H9 (cell line): Measurements from ENCODE around the gene B4GALT1. TPM values are rescaled to one million over a fixed set of nuclear protein-coding genes. Genes with fewer than 3 reads are reported as not detected.

Source experiments
- DNase-seq: peaks from one replicate; pipeline ENCODE4 v3.0.0-alpha.2; 2017
- H2AFZ ChIP-seq: one replicate; pipeline ENCODE4 v1.6.1; 2013; ENCODE audit warnings: mild to moderate bottlenecking, low read length, control low read depth, moderate library complexity
- H2AK5ac ChIP-seq: 2 replicates; pipeline ENCODE4 v1.6.1; 2013; ENCODE audit warnings: low read length, control low read depth, mixed read lengths; ENCODE audit not compliant: insufficient read length
- H2BK120ac ChIP-seq: one replicate; pipeline ENCODE4 v1.6.1; 2013; ENCODE audit warnings: low read depth, mild to moderate bottlenecking, low read length, control low read depth, inconsistent platforms; ENCODE audit not compliant: poor library complexity, severe bottlenecking
- H2BK12ac ChIP-seq: 2 replicates; pipeline ENCODE4 v1.6.1; 2013; ENCODE audit warnings: low read length, control low read depth, mixed read lengths, low read depth; ENCODE audit not compliant: insufficient read length
- H2BK15ac ChIP-seq: 2 replicates; pipeline ENCODE4 v1.6.1; 2013; ENCODE audit warnings: low read depth, low read length, control low read depth
- H2BK20ac ChIP-seq: one replicate; pipeline ENCODE4 v1.6.1; 2013; ENCODE audit warnings: low read depth, mild to moderate bottlenecking, low read length, control low read depth, inconsistent platforms; ENCODE audit not compliant: poor library complexity, severe bottlenecking
- H2BK5ac ChIP-seq: 2 replicates; pipeline ENCODE4 v1.6.1; 2013; ENCODE audit warnings: low read length, control low read depth, mixed read lengths; ENCODE audit not compliant: insufficient read length
- H3K14ac ChIP-seq: 2 replicates; pipeline ENCODE4 v1.6.1; 2013; ENCODE audit warnings: low read length, control low read depth; ENCODE audit not compliant: insufficient read depth
- H3K18ac ChIP-seq: 2 replicates; pipeline ENCODE4 v1.6.1; 2013; ENCODE audit warnings: low read depth, mild to moderate bottlenecking, mixed read lengths, low read length, control low read depth; ENCODE audit not compliant: insufficient read length
- H3K23ac ChIP-seq: 2 replicates; pipeline ENCODE4 v1.6.1; 2013; ENCODE audit warnings: low read length, control low read depth, mixed read lengths, low read depth; ENCODE audit not compliant: insufficient read length
- H3K23me2 ChIP-seq: 2 replicates; pipeline ENCODE4 v1.6.1; 2013; ENCODE audit warnings: low read depth, mild to moderate bottlenecking, mixed read lengths, low read length, control low read depth; ENCODE audit not compliant: insufficient read length, poor library complexity, severe bottlenecking
- H3K27ac ChIP-seq: 2 replicates; pipeline ENCODE4 v1.5.1; 2013; ENCODE audit warnings: low read length, control low read depth, mixed read lengths, low read depth; ENCODE audit not compliant: insufficient read length
- H3K27me3 ChIP-seq: 2 replicates; pipeline ENCODE4 v1.6.1; 2013; ENCODE audit warnings: low read length, control low read depth, inconsistent platforms; ENCODE audit not compliant: insufficient read depth
- H3K4ac ChIP-seq: 2 replicates; pipeline ENCODE4 v1.6.1; 2013; ENCODE audit warnings: low read depth, mild to moderate bottlenecking, control low read depth, inconsistent platforms, low read length, moderate library complexity
- H3K4me1 ChIP-seq: 2 replicates; pipeline ENCODE4 v1.6.1; 2013; ENCODE audit warnings: low read length, control low read depth, inconsistent platforms; ENCODE audit not compliant: insufficient read depth
- H3K4me2 ChIP-seq: 2 replicates; pipeline ENCODE4 v1.6.1; 2013; ENCODE audit warnings: low read length, control low read depth, mixed read lengths; ENCODE audit not compliant: insufficient read length, insufficient read depth
- H3K56ac ChIP-seq: 2 replicates; pipeline ENCODE4 v1.6.1; 2013; ENCODE audit warnings: low read depth, mild to moderate bottlenecking, mixed read lengths, low read length, control low read depth; ENCODE audit not compliant: insufficient read length
- H3K79me1 ChIP-seq: 2 replicates; pipeline ENCODE4 v1.6.1; 2013; ENCODE audit warnings: low read depth, mild to moderate bottlenecking, moderate library complexity, low read length, control low read depth, inconsistent platforms; ENCODE audit not compliant: insufficient read depth, poor library complexity, severe bottlenecking
- H3K79me2 ChIP-seq: 2 replicates; pipeline ENCODE4 v1.6.1; 2013; ENCODE audit warnings: low read length, control low read depth, inconsistent platforms; ENCODE audit not compliant: insufficient read depth
- H3K9ac ChIP-seq: 2 replicates; pipeline ENCODE4 v1.6.1; 2013; ENCODE audit warnings: low read length, control low read depth, mixed read lengths; ENCODE audit not compliant: insufficient read length; ENCODE audit errors: extremely low read depth
- H3K9me3 ChIP-seq: one replicate; pipeline ENCODE4 v1.6.1; 2013; ENCODE audit warnings: low read depth, low read length, inconsistent platforms; ENCODE audit not compliant: control insufficient read depth
- H3T11ph ChIP-seq: one replicate; pipeline ENCODE4 v1.6.1; 2013; ENCODE audit warnings: mild to moderate bottlenecking, low read length, control low read depth, inconsistent platforms
- H4K20me1 ChIP-seq: one replicate; pipeline ENCODE4 v1.6.1; 2013; ENCODE audit not compliant: control insufficient read depth, insufficient read length, insufficient read depth
- H4K5ac ChIP-seq: 2 replicates; pipeline ENCODE4 v1.6.1; 2013; ENCODE audit warnings: low read depth, mild to moderate bottlenecking, mixed read lengths, low read length, control low read depth; ENCODE audit not compliant: insufficient read length
- H4K8ac ChIP-seq: replicated peaks from 2 replicates; pipeline ENCODE4 v1.6.1; 2013; ENCODE audit warnings: low read length, control low read depth, mixed read lengths, low read depth; ENCODE audit not compliant: insufficient read length
- H4K91ac ChIP-seq: 2 replicates; pipeline ENCODE4 v1.6.1; 2013; ENCODE audit warnings: low read depth, mild to moderate bottlenecking, moderate library complexity, mixed read lengths, low read length, control low read depth; ENCODE audit not compliant: insufficient read length
- H3K27ac Mint-ChIP-seq, 3 experiments: 2 replicates in 2 of 3; 3 replicates in 1 of 3; pipeline ENCODE4 v1.8.0; 2020 to 2021; ENCODE audit warnings: mixed read lengths in 3 of 3, mild to moderate bottlenecking in 1 of 3, moderate library complexity in 1 of 3
- H3K27me3 Mint-ChIP-seq: 2 replicates; pipeline ENCODE4 v1.8.0; 2021; ENCODE audit warnings: low read depth, mild to moderate bottlenecking, moderate library complexity, mixed read lengths
- H3K36me3 Mint-ChIP-seq, 3 experiments: 2 replicates in 2 of 3; 3 replicates in 1 of 3; pipeline ENCODE4 v1.8.0; 2020 to 2021; ENCODE audit warnings: low read depth in 3 of 3, mixed read lengths in 3 of 3; ENCODE audit not compliant: insufficient read depth in 1 of 3
- H3K4me1 Mint-ChIP-seq, 2 experiments: 2 replicates each; pipeline ENCODE4 v1.8.0; 2020; ENCODE audit warnings: mixed read lengths in 2 of 2
- H3K4me3 Mint-ChIP-seq, 2 experiments: 2 replicates in 1 of 2; 3 replicates in 1 of 2; pipeline ENCODE4 v1.8.0; 2020 to 2021; ENCODE audit warnings: mild to moderate bottlenecking in 2 of 2, mixed read lengths in 2 of 2, moderate library complexity in 1 of 2
- H3K9me3 Mint-ChIP-seq, 2 experiments: 2 replicates in 1 of 2; 3 replicates in 1 of 2; pipeline ENCODE4 v1.8.0; 2020; ENCODE audit warnings: mild to moderate bottlenecking in 2 of 2, mixed read lengths in 2 of 2, moderate library complexity in 1 of 2
- CTCF ChIP-seq: fragments of 200-600 bp; sonication (generic); conservative IDR thresholded peaks from 3 replicates; pipeline ENCODE4 v1.8.0; 2021; ENCODE audit warnings: antibody characterized with exemption, mild to moderate bottlenecking
- WGBS: extraction: QIAGEN DNeasy Blood & Tissue Kit; methylation state at CpG from one replicate; pipeline ENCODE4 v1.1.7; 2013; ENCODE audit warnings: missing lambda C conversion rate, low lambda C conversion rate, mixed read lengths; ENCODE audit not compliant: insufficient read length; ENCODE audit errors: extremely low coverage; 5-methylcytosine and 5-hydroxymethylcytosine counted together
- total RNA-seq: library from RNA; stranded (reverse); gene quantifications from 2 replicates; pipeline ENCODE4 v1.2.1, GENCODE V29; 2021

Gene B4GALT1
- total RNA-seq, 1 experiment from 2014 or later: 15.3 TPM

GRCh38 chr9:33109097-33109496 lies 58.0 kb downstream of the B4GALT1 start:
- Mint-ChIP-seq H3K9me3 (no peaks in the 10 kb centered on the region), H3K27ac (0 out of 7 replicates have a peak overlapping the region, but pooled peaks of 1 of the 3 experiments have one; percentile 93)
- no peak overlapping the region for H4K8ac ChIP-seq

More at GRCh38 chr9:33109097-33109496, 58.0 kb downstream of the B4GALT1 start:
- H2BK20ac ChIP-seq: no peak overlapping the region
- DNase-seq: no peak
- H3K23ac ChIP-seq: no peak overlapping the region
- H2AFZ ChIP-seq: no peak overlapping the region
- peaks cover 23 to 33% of the 10 kb centered on the region in 2 experiments for H3K4me1 Mint-ChIP-seq
- H3K18ac ChIP-seq: no peak overlapping the region
- no peaks in the 10 kb centered on the region for H3K27me3 ChIP-seq
- H3K9ac ChIP-seq: no peak overlapping the region
- H3K27me3 Mint-ChIP-seq: no peaks in the 10 kb centered on the region
- WGBS: no CpG with 5 or more reads among the region's 3 CpGs
- H4K91ac ChIP-seq: no peak overlapping the region
- H2BK5ac ChIP-seq: no peak overlapping the region
- H3K4me2 ChIP-seq: no peak overlapping the region
- no peaks in the 10 kb centered on the region for H4K20me1 ChIP-seq
- H3K23me2 ChIP-seq: no peaks in the 10 kb centered on the region
- TF ChIP-seq CTCF: no peak
- no peaks in the 10 kb centered on the region for H3K79me1 ChIP-seq
- no peak overlapping the region for H3T11ph ChIP-seq
- H3K4ac ChIP-seq: no peak overlapping the region
- H2BK15ac ChIP-seq: no peak overlapping the region
- H2BK120ac ChIP-seq: no peak overlapping the region
- no peak overlapping the region for H3K27ac ChIP-seq
- no peaks in the 10 kb centered on the region for H3K79me2 ChIP-seq
- H4K5ac ChIP-seq: no peak overlapping the region
- H3K36me3 Mint-ChIP-seq: no peaks in the 10 kb centered on the region; a peak in 1 of 7 replicates
- H3K56ac ChIP-seq: no peak overlapping the region
- no peak overlapping the region for H2BK12ac ChIP-seq
- no peak overlapping the region for H3K4me3 Mint-ChIP-seq
- H3K9me3 ChIP-seq: no peaks in the 10 kb centered on the region
- H2AK5ac ChIP-seq: no peak overlapping the region
- H3K14ac ChIP-seq: no peak overlapping the region
- no peaks in the 10 kb centered on the region; the same call in 1 of the 2 replicates for H3K4me1 ChIP-seq
